ENCODE data around the gene FAF1. TPM values are rescaled to one million over a fixed set of nuclear protein-coding genes. Genes with fewer than 3 reads are reported as not detected.

Gene FAF1
- total RNA-seq, 1 experiment from 2014 or later = 14.7 TPM

- H3K9ac ChIP-seq (ENCODE audit: low read length) = peak overlapping the region; percentile 87; the same call in 1 of the 2 replicates
- BruUV-seq (replicated peaks) = no TSS peak
- intact Hi-C loops (cut with micrococcal nuclease) = loop anchor here (2.0 kb wide), 1 partner anchor 209 kb away; no protein-coding TSS in a partner anchor
- H3K27me3 ChIP-seq (ENCODE audit: low read length) = no peaks in the 10 kb centered on the region
- no peak overlapping the region for H3K27ac ChIP-seq (ENCODE audit: low read length)
- H3K9me2 ChIP-seq (replicated peaks; ENCODE audit: low read length) = no peaks in the 10 kb centered on the region
- peaks cover 69% of the 10 kb centered on the region for H3K79me2 ChIP-seq (ENCODE audit: low read length)
- DNase-seq = no peak
- no peaks in the 10 kb centered on the region for H3K9me3 ChIP-seq (ENCODE audit: low read length)
- no peak for ATAC-seq
- peak overlapping the region; percentile 85; the same call in 1 of the 2 replicates for H3K4me3 ChIP-seq (ENCODE audit: low read length)
- peaks cover 28% of the 10 kb centered on the region for H3K4me1 ChIP-seq (ENCODE audit: insufficient read depth, low read length)
- ChIA-PET CTCF (no interaction called here), POLR2A (ENCODE audit: unreplicated experiment) (no interaction called here)
- no peaks in the 10 kb centered on the region for H3F3A ChIP-seq (ENCODE audit: low read length, unreplicated experiment)
- peak overlapping the region; percentile 85; the same call in 1 of the 2 replicates for H2AFZ ChIP-seq (ENCODE audit: low read length)
- TF ChIP-seq EZH2phosphoT487 (IDR thresholded peaks at IDR 0.05; ENCODE audit: borderline replicate concordance, low read length) (no peak), CTCF (conservative IDR thresholded peaks at IDR 0.05; ENCODE audit: low read depth, low read length) (no peak), EZH2 (IDR thresholded peaks at IDR 0.05; ENCODE audit: low read length, unreplicated experiment) (no peak)
- H4K20me1 ChIP-seq (ENCODE audit: low read length) = no peaks in the 10 kb centered on the region
- H3K36me3 ChIP-seq (ENCODE audit: low read depth, low read length) = no peaks in the 10 kb centered on the region
- peak overlapping the region; percentile 84 for H3K4me2 ChIP-seq (ENCODE audit: low read length)
These were observed 19.9 kb upstream of the FAF1 start for GRCh38 chr1:50979937-50980336.

- peak; percentile 34 for ATAC-seq
- H2AFZ ChIP-seq (ENCODE audit: low read length) = peak overlapping the region; percentile 85
- H3K9me2 ChIP-seq (replicated peaks; ENCODE audit: low read length) = no peaks in the 10 kb centered on the region
- H3F3A ChIP-seq (ENCODE audit: low read length, unreplicated experiment) = no peaks in the 10 kb centered on the region
- H3K4me3 ChIP-seq (ENCODE audit: low read length) = peak overlapping the region; percentile 85
- no peaks in the 10 kb centered on the region for H3K27me3 ChIP-seq (ENCODE audit: low read length)
- no peaks in the 10 kb centered on the region for H3K9me3 ChIP-seq (ENCODE audit: low read length)
- BruUV-seq (replicated peaks) = TSS peak; percentile 28
- intact Hi-C loops (cut with micrococcal nuclease) = loop anchor here (2.0 kb wide), 1 partner anchor 210 kb away; no protein-coding TSS in a partner anchor
- DNase-seq = peak; percentile 63
- H3K36me3 ChIP-seq (ENCODE audit: low read depth, low read length) = no peaks in the 10 kb centered on the region
- peaks cover 77% of the 10 kb centered on the region for H3K79me2 ChIP-seq (ENCODE audit: low read length)
- peaks cover 36% of the 10 kb centered on the region for H3K4me1 ChIP-seq (ENCODE audit: insufficient read depth, low read length)
- ChIA-PET CTCF (no interaction called here), POLR2A (ENCODE audit: unreplicated experiment) (interaction anchor here (2.0 kb wide), 1 partner anchor 10 kb away, joined by 9 read pairs; the partner anchor contains the start of gene CDKN2C)
- H3K27ac ChIP-seq (ENCODE audit: low read length) = peak overlapping the region; percentile 49
- H3K4me2 ChIP-seq (ENCODE audit: low read length) = peak overlapping the region; percentile 84
- no peak for TF ChIP-seq EZH2phosphoT487 (IDR thresholded peaks at IDR 0.05; ENCODE audit: borderline replicate concordance, low read length)
- no peak for TF ChIP-seq CTCF (conservative IDR thresholded peaks at IDR 0.05; ENCODE audit: low read depth, low read length)
- no peak for TF ChIP-seq EZH2 (IDR thresholded peaks at IDR 0.05; ENCODE audit: low read length, unreplicated experiment)
- no peaks in the 10 kb centered on the region for H4K20me1 ChIP-seq (ENCODE audit: low read length)
- H3K9ac ChIP-seq (ENCODE audit: low read length) = peak overlapping the region; percentile 87
These were observed 19.1 kb upstream of the FAF1 start for GRCh38 chr1:50978852-50979781.

All from PC-3 (cell line).